Measurements from ENCODE around the gene CRYBB1.

Gene CRYBB1

GRCh38 chr22:26554956-26555355 is 62.9 kb downstream of the CRYBB1 start:
- Mint-ChIP-seq H3K27ac (no peak overlapping the region), H3K27me3 (no peaks in the 10 kb centered on the region), H3K36me3 (ENCODE audit: low read depth) (peaks cover 41% of the 10 kb centered on the region), H3K4me3 (no peak overlapping the region), H3K4me1 (ENCODE audit: low read depth) (peaks cover 33% of the 10 kb centered on the region), H3K9me3 (no peaks in the 10 kb centered on the region)
- intact Hi-C loops (cut with micrococcal nuclease) = no loop called here

GRCh38 chr22:26553056-26553752 is 64.6 kb downstream of the CRYBB1 start:
- intact Hi-C loops (cut with micrococcal nuclease) = no loop called here
- H3K4me1 Mint-ChIP-seq (ENCODE audit: low read depth) = peaks cover 30% of the 10 kb centered on the region

GRCh38 chr22:26552466-26552865 is 65.4 kb downstream of the CRYBB1 start:
- H3K27ac Mint-ChIP-seq = no peak overlapping the region
- H3K4me1 Mint-ChIP-seq (ENCODE audit: low read depth) = peaks cover 34% of the 10 kb centered on the region
- intact Hi-C loops (cut with micrococcal nuclease) = no loop called here
- no peaks in the 10 kb centered on the region for H3K27me3 Mint-ChIP-seq
- peaks cover 39% of the 10 kb centered on the region for H3K36me3 Mint-ChIP-seq (ENCODE audit: low read depth)
- H3K4me3 Mint-ChIP-seq = no peak overlapping the region
- no peaks in the 10 kb centered on the region for H3K9me3 Mint-ChIP-seq

More at GRCh38 chr22:26553056-26553752, 64.6 kb downstream of the CRYBB1 start:
- H3K4me3 Mint-ChIP-seq = no peak overlapping the region
- no peaks in the 10 kb centered on the region for H3K9me3 Mint-ChIP-seq
- H3K27ac Mint-ChIP-seq = no peak overlapping the region
- H3K27me3 Mint-ChIP-seq = no peaks in the 10 kb centered on the region
- peaks cover 41% of the 10 kb centered on the region for H3K36me3 Mint-ChIP-seq (ENCODE audit: low read depth)

GRCh38 chr22:26551568-26551967 is 66.3 kb downstream of the CRYBB1 start:
- intact Hi-C loops (cut with micrococcal nuclease) = no loop called here
- Mint-ChIP-seq H3K4me3 (no peak overlapping the region), H3K4me1 (ENCODE audit: low read depth) (peaks cover 43% of the 10 kb centered on the region), H3K27me3 (no peaks in the 10 kb centered on the region), H3K9me3 (no peaks in the 10 kb centered on the region), H3K27ac (no peak overlapping the region), H3K36me3 (ENCODE audit: low read depth) (peaks cover 43% of the 10 kb centered on the region)

GRCh38 chr22:26550498-26551033 is 67.3 kb downstream of the CRYBB1 start:
- peaks cover 50% of the 10 kb centered on the region for H3K4me1 Mint-ChIP-seq (ENCODE audit: low read depth)
- H3K4me3 Mint-ChIP-seq = no peak overlapping the region
- intact Hi-C loops (cut with micrococcal nuclease) = no loop called here
- no peaks in the 10 kb centered on the region for H3K9me3 Mint-ChIP-seq
- H3K36me3 Mint-ChIP-seq (ENCODE audit: low read depth) = peaks cover 49% of the 10 kb centered on the region
- H3K27ac Mint-ChIP-seq = no peak overlapping the region
- no peaks in the 10 kb centered on the region for H3K27me3 Mint-ChIP-seq

GRCh38 chr22:26549902-26550497 is 67.8 kb downstream of the CRYBB1 start:
- Mint-ChIP-seq H3K27ac (no peak overlapping the region), H3K4me3 (no peak overlapping the region)

More at GRCh38 chr22:26549902-26550497, 67.8 kb downstream of the CRYBB1 start:
- Mint-ChIP-seq H3K4me1 (ENCODE audit: low read depth) (peaks cover 52% of the 10 kb centered on the region), H3K9me3 (no peaks in the 10 kb centered on the region), H3K27me3 (no peaks in the 10 kb centered on the region), H3K36me3 (ENCODE audit: low read depth) (peaks cover 47% of the 10 kb centered on the region)
- intact Hi-C loops (cut with micrococcal nuclease) = no loop called here
